Adrenal gland (tissue), 5 donors: ENCODE data around the gene NRXN3.

Source experiments
- CTCF ChIP-seq, 6 experiments: fragments of 450-650 bp in 4 of 6; fragments of 200-600 bp in 2 of 6; sonication (generic) in 1 of 6; IDR thresholded peaks; 1 replicate in 5 of 6; 2 replicates in 1 of 6; pipeline versions ENCODE4 v1.5.1 to v1.8.0; 2016 to 2021; ENCODE audit warnings: antibody characterized with exemption in 6 of 6, mild to moderate bottlenecking in 2 of 6, moderate library complexity in 1 of 6
- POLR2A ChIP-seq, 2 donors: fragments of 450-650 bp; IDR thresholded peaks; one replicate each; pipeline ENCODE4 v1.6.1; 2017; ENCODE audit warnings: antibody characterized with exemption in 2 of 2, mild to moderate bottlenecking in 2 of 2, moderate library complexity in 1 of 2
- donor health status: DM: no; HTN: no; CAD: no.

DNA sequence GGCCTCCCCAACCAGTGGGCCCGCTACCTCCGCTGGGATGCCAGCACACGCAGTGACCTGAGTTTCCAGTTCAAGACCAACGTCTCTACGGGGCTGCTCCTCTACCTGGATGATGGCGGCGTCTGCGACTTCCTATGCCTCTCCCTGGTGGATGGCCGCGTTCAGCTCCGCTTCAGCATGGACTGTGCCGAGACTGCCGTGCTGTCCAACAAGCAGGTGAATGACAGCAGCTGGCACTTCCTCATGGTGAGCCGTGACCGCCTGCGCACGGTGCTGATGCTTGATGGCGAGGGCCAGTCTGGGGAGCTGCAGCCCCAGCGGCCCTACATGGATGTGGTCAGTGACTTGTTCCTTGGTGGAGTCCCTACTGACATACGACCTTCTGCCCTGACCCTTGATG, 73.0 kb downstream of the NRXN3 start:
- no peak for TF ChIP-seq CTCF (IDR thresholded peaks at IDR 0.05)
- TF ChIP-seq POLR2A (IDR thresholded peaks at IDR 0.05), result no peak
